Activated gamma-delta T cell treated with Interleukin-2 at 50 U/mL for 16 hours (primary cell): Measurements from ENCODE around the gene PRKAR1B.
"Not testable (repeated sequence)": the region's sequence is repeated elsewhere in the genome, so short reads cannot be mapped to it uniquely, and the experiment has no call there.

Experiments
- DNase-seq: peaks from one replicate; pipeline ENCODE4 v3.0.0-alpha.2; 2020

Gene PRKAR1B

GRCh38 chr7:551615-551970 is 175.5 kb downstream of the PRKAR1B start:
- not testable (repeated sequence) for DNase-seq

GRCh38 chr7:550881-551614 is 176.0 kb downstream of the PRKAR1B start:
- DNase-seq, result no peak

- DNase-seq, result no peak
Observed at GRCh38 chr7:549891-550625, 177.0 kb downstream of the PRKAR1B start.

- DNase-seq, result no peak
Observed at GRCh38 chr7:549066-549890, 177.8 kb downstream of the PRKAR1B start.

GRCh38 chr7:548401-548800 is 178.7 kb downstream of the PRKAR1B start:
- DNase-seq, result no peak

GRCh38 chr7:545470-545869 is 181.6 kb downstream of the PRKAR1B start:
- no peak for DNase-seq

- DNase-seq, result no peak
Observed at GRCh38 chr7:544338-545221, 182.5 kb downstream of the PRKAR1B start.

GRCh38 chr7:543501-544337 is 183.4 kb downstream of the PRKAR1B start:
- no peak for DNase-seq

- DNase-seq, result no peak
Observed at GRCh38 chr7:542713-543500, 184.2 kb downstream of the PRKAR1B start.

- no peak for DNase-seq
Observed at GRCh38 chr7:542131-542712, 184.9 kb downstream of the PRKAR1B start.

GRCh38 chr7:541661-542060 is 185.4 kb downstream of the PRKAR1B start:
- DNase-seq, result no peak

GRCh38 chr7:540997-541396 is 186.1 kb downstream of the PRKAR1B start:
- no peak for DNase-seq

- DNase-seq, result no peak
Observed at GRCh38 chr7:540579-540978, 186.5 kb downstream of the PRKAR1B start.

GRCh38 chr7:539731-540411 is 187.2 kb downstream of the PRKAR1B start:
- no peak for DNase-seq

- DNase-seq, result no peak
Observed at GRCh38 chr7:538764-539685, 188.1 kb downstream of the PRKAR1B start.

- DNase-seq, result no peak
Observed at GRCh38 chr7:537911-538634, 189.0 kb downstream of the PRKAR1B start.

- DNase-seq, result no peak
Observed at GRCh38 chr7:536231-536630, 190.8 kb downstream of the PRKAR1B start.

- no peak for DNase-seq
Observed at GRCh38 chr7:534959-535358, 192.1 kb downstream of the PRKAR1B start.
